GM19025 (cell line): ENCODE measurements around the gene LIPG.
"Not testable (repeated sequence)": the region's sequence is repeated elsewhere in the genome, so short reads cannot be mapped to it uniquely, and the experiment has no call there.

ENCODE experiments used
- ATAC-seq: cut with Tn5 transposase; IDR thresholded peaks from one replicate; pipeline ENCODE4 v1.9.1; 2021; ENCODE audit warnings: mild to moderate bottlenecking, low read depth, moderate library complexity; ENCODE audit not compliant: unreplicated experiment

The LIPG gene

GRCh38 chr18:49570836-49571235 is 9.0 kb downstream of the LIPG start:
- ATAC-seq: no peak

- ATAC-seq: no peak
These were observed 10.9 kb downstream of the LIPG start for GRCh38 chr18:49572611-49573345.

GRCh38 chr18:49573835-49574234 is 12.0 kb downstream of the LIPG start:
- no peak for ATAC-seq

GRCh38 chr18:49579041-49579440 is 17.2 kb downstream of the LIPG start:
- not testable (repeated sequence) for ATAC-seq

- ATAC-seq: not testable (repeated sequence)
These were observed 17.7 kb downstream of the LIPG start for GRCh38 chr18:49579583-49579982.

- ATAC-seq: no peak
These were observed 18.4 kb downstream of the LIPG start for GRCh38 chr18:49580279-49580678.

GRCh38 chr18:49581371-49581770 is 19.5 kb downstream of the LIPG start:
- no peak for ATAC-seq

- ATAC-seq: no peak
These were observed 20.7 kb downstream of the LIPG start for GRCh38 chr18:49582579-49582978.

- no peak for ATAC-seq
These were observed 22.5 kb downstream of the LIPG start for GRCh38 chr18:49584394-49584793.

- not testable (repeated sequence) for ATAC-seq
These were observed 23.1 kb downstream of the LIPG start for GRCh38 chr18:49584951-49585350.

GRCh38 chr18:49585781-49586663 is 24.2 kb downstream of the LIPG start:
- no peak for ATAC-seq

- ATAC-seq: no peak
These were observed 26.3 kb downstream of the LIPG start for GRCh38 chr18:49588171-49588570.

GRCh38 chr18:49588971-49589370 is 27.1 kb downstream of the LIPG start:
- no peak for ATAC-seq

- ATAC-seq: no peak
These were observed 28.8 kb downstream of the LIPG start for GRCh38 chr18:49590608-49591007.

- ATAC-seq: no peak
These were observed 29.4 kb downstream of the LIPG start for GRCh38 chr18:49591271-49591670.

- no peak for ATAC-seq
These were observed 29.9 kb downstream of the LIPG start for GRCh38 chr18:49591775-49592174.

GRCh38 chr18:49596687-49597086 is 34.8 kb downstream of the LIPG start:
- ATAC-seq: no peak

- ATAC-seq: no peak
These were observed 35.5 kb downstream of the LIPG start for GRCh38 chr18:49597157-49597931.

GRCh38 chr18:49601211-49601610 is 39.4 kb downstream of the LIPG start:
- no peak for ATAC-seq

GRCh38 chr18:49608366-49609255 is 46.8 kb downstream of the LIPG start:
- no peak for ATAC-seq
